Measurements from ENCODE around the gene LTA4H.

DNA sequence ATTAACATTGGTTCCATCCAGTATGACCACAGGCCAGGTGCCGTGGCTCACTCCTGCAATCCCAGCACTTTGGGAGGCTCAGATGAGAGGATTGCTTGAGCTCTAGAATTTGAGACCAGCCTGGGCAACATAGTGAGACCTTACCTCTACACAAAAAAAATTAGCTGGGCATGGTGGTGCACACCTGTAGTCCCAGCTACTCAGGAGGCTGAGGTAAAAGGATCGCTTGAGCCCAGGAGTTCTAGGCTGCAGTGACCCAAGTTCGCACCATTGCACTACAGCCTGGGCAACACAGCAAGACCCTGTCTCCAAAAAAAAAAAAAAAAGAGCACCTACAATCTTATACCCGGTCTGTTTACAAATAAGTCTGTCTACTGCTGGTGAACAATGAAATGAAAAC lies 9.9 kb downstream of the LTA4H start:
- TF ChIP-seq POLR2A (IDR thresholded peaks at IDR 0.05) (no peak), CTCF (IDR thresholded peaks at IDR 0.05) (no peak), POLR2AphosphoS5 (IDR thresholded peaks at IDR 0.05) (no peak)

Measured in gastroesophageal sphincter (tissue), 3 donors.